ENCODE data around the gene ZGRF1. TPM values are rescaled to one million over a fixed set of nuclear protein-coding genes. Genes with fewer than 3 reads are reported as not detected.

ZGRF1 gene
- total and polyA plus RNA-seq, 10 of the 15 experiments (the other 5 are each of a cell fraction or from before 2014, with no cell fraction given) = 8.5 to 32.1 (median 20.1) TPM

- Histone ChIP-seq H3K27ac (ENCODE audit: control insufficient read depth, insufficient read depth) (no peak overlapping the region), H3K36me3 (ENCODE audit: control insufficient read depth in 2 of 2, insufficient read depth in 2 of 2, low read length in 1 of 2) (no peaks in the 10 kb centered on the region; a peak in 1 of 4 replicates), H4K20me1 (ENCODE audit: control insufficient read depth, insufficient read depth) (no peaks in the 10 kb centered on the region), H3K4me1 (ENCODE audit: control insufficient read depth, insufficient read depth, low read length) (peaks cover 3% of the 10 kb centered on the region; the same call in 1 of the 2 replicates), H3K27me3 (replicated peaks in 1 of 2; ENCODE audit: control insufficient read depth in 2 of 2, insufficient read depth in 2 of 2, low read length in 1 of 2) (no peaks in the 10 kb centered on the region), H3K4me2 (ENCODE audit: control insufficient read depth, insufficient read depth) (no peak overlapping the region), H3K9me3 (replicated peaks; ENCODE audit: control insufficient read depth, insufficient read depth, low read length) (no peaks in the 10 kb centered on the region), H3K4me3 (no peak overlapping the region), H3K79me2 (ENCODE audit: control insufficient read depth, insufficient read depth, low read length) (no peaks in the 10 kb centered on the region), H2AFZ (ENCODE audit: control insufficient read depth, low read depth, low read length) (no peak overlapping the region), H3K9ac (ENCODE audit: control insufficient read depth, insufficient read depth, low read length) (no peak overlapping the region)
- FAIRE-seq = peak; percentile 83
- no TSS peak for BruUV-seq (replicated peaks)
- CTCF ChIA-PET = interaction anchor here (0.6 to 1.3 kb wide), 2 partner anchors 266 to 327 kb away, joined by 3 read pairs; no protein-coding TSS in a partner anchor
- in situ Hi-C loops (cut with MboI) = no loop called here
- peak; percentile 46 for DNase-seq (ENCODE audit: low read depth, low spot score)
- SMC1A ChIA-PET (ENCODE audit: uncharacterized antibody, unreplicated experiment) = no interaction called here
- 81% methylated on average over 5 of the region's 5 CpGs for WGBS (ENCODE audit: insufficient coverage, insufficient replicate concordance, low lambda C conversion rate, missing lambda C conversion rate)
- intact Hi-C loops (cut with micrococcal nuclease; ENCODE audit: unreplicated experiment) = no loop called here
- RAD21 ChIA-PET (ENCODE audit: unreplicated experiment) = no interaction called here
- ATAC-seq = peak; percentile 95
- POLR2A ChIA-PET = interaction anchor here (0.6 kb wide), 1 partner anchor 271 kb away, joined by 4 read pairs; no protein-coding TSS in a partner anchor
- TF ChIP-seq, protein P1, sequence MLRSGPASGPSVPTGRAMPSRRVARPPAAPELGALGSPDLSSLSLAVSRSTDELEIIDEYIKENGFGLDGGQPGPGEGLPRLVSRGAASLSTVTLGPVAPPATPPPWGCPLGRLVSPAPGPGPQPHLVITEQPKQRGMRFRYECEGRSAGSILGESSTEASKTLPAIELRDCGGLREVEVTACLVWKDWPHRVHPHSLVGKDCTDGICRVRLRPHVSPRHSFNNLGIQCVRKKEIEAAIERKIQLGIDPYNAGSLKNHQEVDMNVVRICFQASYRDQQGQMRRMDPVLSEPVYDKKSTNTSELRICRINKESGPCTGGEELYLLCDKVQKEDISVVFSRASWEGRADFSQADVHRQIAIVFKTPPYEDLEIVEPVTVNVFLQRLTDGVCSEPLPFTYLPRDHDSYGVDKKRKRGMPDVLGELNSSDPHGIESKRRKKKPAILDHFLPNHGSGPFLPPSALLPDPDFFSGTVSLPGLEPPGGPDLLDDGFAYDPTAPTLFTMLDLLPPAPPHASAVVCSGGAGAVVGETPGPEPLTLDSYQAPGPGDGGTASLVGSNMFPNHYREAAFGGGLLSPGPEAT (IDR thresholded peaks at IDR 0.05; ENCODE audit: low read depth) = 0 out of 2 replicates have a peak, but pooled peaks have one; percentile 37
- TF ChIP-seq DPF2 (IDR thresholded peaks at IDR 0.05) (peak; percentile 76), IRF4 (IDR thresholded peaks at IDR 0.05; ENCODE audit: low read depth, low read length) (peak; percentile 71; the same call in 1 of the 2 replicates), MTA2 (IDR thresholded peaks at IDR 0.05; ENCODE audit: low read depth) (peak; percentile 78), ATF7 (IDR thresholded peaks at IDR 0.05; ENCODE audit: low read depth) (0 out of 2 replicates have a peak, but pooled peaks have one; percentile 17), RUNX3 (IDR thresholded peaks at IDR 0.05; ENCODE audit: low read length) (peak; percentile 68), BCL11A (IDR thresholded peaks at IDR 0.05; ENCODE audit: low read depth, low read length) (peak; percentile 68; the same call in 1 of the 2 replicates), WRNIP1 (IDR thresholded peaks at IDR 0.05; ENCODE audit: borderline replicate concordance, low read depth, low read length) (no peak), SPI1 (IDR thresholded peaks at IDR 0.05; ENCODE audit: borderline replicate concordance, insufficient read depth, low read depth, low read length) (peak; percentile 94), ZZZ3 (IDR thresholded peaks at IDR 0.05; ENCODE audit: control insufficient read depth, insufficient read length, low read depth) (no peak), RAD51 (IDR thresholded peaks at IDR 0.05) (peak; percentile 21; the same call in 1 of the 2 replicates), EP300 (IDR thresholded peaks at IDR 0.05; ENCODE audit: borderline replicate concordance in 1 of 2, control insufficient read depth in 1 of 2, low read depth in 2 of 2, low read length in 2 of 2) (peak in 1 of 2 experiments; percentile 73; a peak in 1 of 4 replicates), IKZF2 (IDR thresholded peaks at IDR 0.05) (peak in 1 of 2 experiments; percentile 55; a peak in 2 of 4 replicates)
- TF ChIP-seq, protein P2, sequence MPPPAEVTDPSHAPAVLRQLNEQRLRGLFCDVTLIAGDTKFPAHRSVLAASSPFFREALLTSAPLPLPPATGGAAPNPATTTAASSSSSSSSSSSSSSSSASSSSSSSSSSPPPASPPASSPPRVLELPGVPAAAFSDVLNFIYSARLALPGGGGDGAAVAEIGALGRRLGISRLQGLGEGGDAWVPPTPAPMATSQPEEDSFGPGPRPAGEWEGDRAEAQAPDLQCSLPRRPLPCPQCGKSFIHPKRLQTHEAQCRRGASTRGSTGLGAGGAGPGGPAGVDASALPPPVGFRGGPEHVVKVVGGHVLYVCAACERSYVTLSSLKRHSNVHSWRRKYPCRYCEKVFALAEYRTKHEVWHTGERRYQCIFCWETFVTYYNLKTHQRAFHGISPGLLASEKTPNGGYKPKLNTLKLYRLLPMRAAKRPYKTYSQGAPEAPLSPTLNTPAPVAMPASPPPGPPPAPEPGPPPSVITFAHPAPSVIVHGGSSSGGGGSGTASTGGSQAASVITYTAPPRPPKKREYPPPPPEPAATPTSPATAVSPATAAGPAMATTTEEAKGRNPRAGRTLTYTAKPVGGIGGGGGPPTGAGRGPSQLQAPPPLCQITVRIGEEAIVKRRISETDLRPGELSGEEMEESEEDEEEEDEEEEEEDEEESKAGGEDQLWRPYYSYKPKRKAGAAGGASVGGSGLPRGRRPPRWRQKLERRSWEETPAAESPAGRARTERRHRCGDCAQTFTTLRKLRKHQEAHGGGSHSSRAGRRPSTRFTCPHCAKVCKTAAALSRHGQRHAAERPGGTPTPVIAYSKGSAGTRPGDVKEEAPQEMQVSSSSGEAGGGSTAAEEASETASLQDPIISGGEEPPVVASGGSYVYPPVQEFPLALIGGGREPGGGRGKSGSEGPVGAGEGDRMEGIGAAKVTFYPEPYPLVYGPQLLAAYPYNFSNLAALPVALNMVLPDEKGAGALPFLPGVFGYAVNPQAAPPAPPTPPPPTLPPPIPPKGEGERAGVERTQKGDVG (CRISPR knock-in tag; IDR thresholded peaks at IDR 0.05) = no peak
Observed at GRCh38 chr4:112593438-112594133, 43.1 kb downstream of the ZGRF1 start.

Data from GM12878 (cell line).